PC-9 (cell line): ENCODE results near the gene SNX32. TPM values are rescaled to one million over a fixed set of nuclear protein-coding genes. Genes with fewer than 3 reads are reported as not detected.

ENCODE experiments used
- BruUV-seq: library from RNA; stranded (reverse); fragments of 400-500 nt; replicated peaks from 2 replicates; lab custom pipeline; 2021; lab: Mats Ljungman, UMichigan
- CTCF ChIA-PET: fragments of 300-600 bp; sonication (Branson Sonifier 250); formaldehyde crosslinking; loops from one replicate; lab custom pipeline; 2022; ENCODE audit warnings: antibody characterized with exemption; lab: Charles Lee
- POLR2A ChIA-PET: fragments of 300-600 bp; sonication (Branson Sonifier 250); formaldehyde crosslinking; loops from one replicate; lab custom pipeline; 2022; ENCODE audit warnings: antibody characterized with exemption; ENCODE audit not compliant: unreplicated experiment; lab: Charles Lee
- DNase-seq, 2 experiments: peaks; one replicate each; pipeline versions ENCODE4 v3.0.0 to v3.0.0-alpha.2; 2015 to 2022; ENCODE audit warnings: mixed read lengths in 1 of 2
- H2AFZ ChIP-seq: fragments of 200-600 bp; sonication (generic); 2 replicates; pipeline ENCODE4 v1.8.1; 2017; ENCODE audit warnings: antibody characterized with exemption
- H3F3A ChIP-seq: fragments of 200-600 bp; sonication (generic); 2 replicates; pipeline ENCODE4 v1.8.1; 2017; ENCODE audit warnings: antibody characterized with exemption, mild to moderate bottlenecking, low read depth; ENCODE audit not compliant: insufficient read depth
- H3K27ac ChIP-seq: fragments of 200-600 bp; sonication (generic); 2 replicates; pipeline ENCODE4 v1.6.1; 2016; ENCODE audit warnings: mixed run types
- H3K27me3 ChIP-seq: fragments of 200-600 bp; sonication (generic); 2 replicates; pipeline ENCODE4 v1.6.1; 2016; ENCODE audit warnings: low read depth, mixed run types; ENCODE audit not compliant: insufficient read depth
- H3K36me3 ChIP-seq: fragments of 200-600 bp; sonication (generic); 2 replicates; pipeline ENCODE4 v1.6.1; 2016; ENCODE audit warnings: low read depth, mixed run types
- H3K4me1 ChIP-seq: fragments of 200-600 bp; sonication (generic); replicated peaks from 2 replicates; pipeline ENCODE4 v1.6.1; 2016; ENCODE audit warnings: mixed run types; ENCODE audit not compliant: insufficient read depth
- H3K4me2 ChIP-seq: fragments of 200-600 bp; sonication (generic); 2 replicates; pipeline ENCODE4 v1.6.1; 2017; ENCODE audit warnings: mixed run types
- H3K4me3 ChIP-seq: fragments of 200-600 bp; sonication (generic); 2 replicates; pipeline ENCODE4 v1.6.1; 2016; ENCODE audit warnings: mixed run types
- H3K79me2 ChIP-seq: fragments of 200-600 bp; sonication (generic); 2 replicates; pipeline ENCODE4 v1.6.1; 2017; ENCODE audit warnings: low read depth, mixed run types
- H3K9me2 ChIP-seq: fragments of 200-600 bp; sonication (generic); 2 replicates; pipeline ENCODE4 v1.8.1; 2017; ENCODE audit warnings: mild to moderate bottlenecking; ENCODE audit not compliant: insufficient read depth
- H3K9me3 ChIP-seq: fragments of 200-600 bp; sonication (generic); 2 replicates; pipeline ENCODE4 v1.8.1; 2016; ENCODE audit warnings: low read depth; ENCODE audit not compliant: insufficient read depth
- H4K20me1 ChIP-seq: fragments of 200-600 bp; sonication (generic); 2 replicates; pipeline ENCODE4 v1.8.1; 2017; ENCODE audit not compliant: insufficient read depth
- CTCF ChIP-seq: fragments of 200-600 bp; sonication (generic); conservative IDR thresholded peaks from 2 replicates; pipeline ENCODE4 v1.6.1; 2017; ENCODE audit warnings: mixed run types, antibody characterized with exemption, mild to moderate bottlenecking, moderate library complexity
- EZH2 ChIP-seq: fragments of 200-600 bp; sonication (generic); IDR thresholded peaks from 2 replicates; pipeline ENCODE4 v1.8.0; 2017; ENCODE audit warnings: antibody characterized with exemption, low read depth
- intact Hi-C: fragments of 100-400 bp; cut with micrococcal nuclease; formaldehyde crosslinking; loops from one replicate; pipeline ENCODE4 v1.10.0; 2022; ENCODE audit not compliant: unreplicated experiment
- total RNA-seq: library from RNA; stranded (reverse); gene quantifications from 2 replicates; pipeline ENCODE4 v1.2.3, GENCODE V29; 2021

Gene SNX32
- total RNA-seq, 1 experiment from 2014 or later = not detected

GRCh38 chr11:65796726-65797601 lies 36.8 kb upstream of the SNX32 start:
- H3K79me2 ChIP-seq = peaks cover 15% of the 10 kb centered on the region
- peaks cover 9% of the 10 kb centered on the region; the same call in 1 of the 2 replicates for H4K20me1 ChIP-seq
- POLR2A ChIA-PET = interaction anchor here (0.6 kb wide), 1 partner anchor 27 kb away, joined by 4 read pairs; no protein-coding TSS in a partner anchor
- no peak overlapping the region for H3K4me3 ChIP-seq
- no peak overlapping the region for H3K27ac ChIP-seq
- H2AFZ ChIP-seq = no peak overlapping the region
- no peak for DNase-seq
- intact Hi-C loops = no loop called here
- H3K9me3 ChIP-seq = no peaks in the 10 kb centered on the region
- no peaks in the 10 kb centered on the region for H3K9me2 ChIP-seq
- CTCF ChIA-PET = no interaction called here
- no peak overlapping the region for H3K4me2 ChIP-seq
- no peak for TF ChIP-seq CTCF
- no peaks in the 10 kb centered on the region for H3K27me3 ChIP-seq
- peaks cover 31% of the 10 kb centered on the region for H3F3A ChIP-seq
- BruUV-seq = no TSS peak
- H3K4me1 ChIP-seq = peaks cover 24% of the 10 kb centered on the region
- peaks cover 18% of the 10 kb centered on the region for H3K36me3 ChIP-seq

GRCh38 chr11:65797711-65798110 lies 36.1 kb upstream of the SNX32 start:
- no TSS peak for BruUV-seq
- Histone ChIP-seq H3F3A (peaks cover 24% of the 10 kb centered on the region), H3K4me2 (no peak overlapping the region), H3K79me2 (peaks cover 11% of the 10 kb centered on the region), H3K4me1 (peaks cover 16% of the 10 kb centered on the region), H3K9me2 (no peaks in the 10 kb centered on the region), H3K27ac (no peak overlapping the region), H4K20me1 (peaks cover 8% of the 10 kb centered on the region; the same call in 1 of the 2 replicates), H3K36me3 (peaks cover 18% of the 10 kb centered on the region), H2AFZ (no peak overlapping the region), H3K9me3 (no peaks in the 10 kb centered on the region), H3K27me3 (no peaks in the 10 kb centered on the region), H3K4me3 (no peak overlapping the region)
- ChIA-PET POLR2A (no interaction called here), CTCF (interaction anchor here (1.5 kb wide), 1 partner anchor 18 kb away, joined by 5 read pairs; the partner anchor contains the start of gene AP5B1)
- no peak for TF ChIP-seq CTCF
- TF ChIP-seq EZH2 = no peak
- DNase-seq = no peak
- intact Hi-C loops = no loop called here

- no peak overlapping the region for H3K4me2 ChIP-seq
- CTCF ChIA-PET = interaction anchor here (1.5 kb wide), 1 partner anchor 19 kb away, joined by 5 read pairs; the partner anchor contains the start of gene AP5B1
- peaks cover 12% of the 10 kb centered on the region; the same call in 1 of the 2 replicates for H3F3A ChIP-seq
- intact Hi-C loops = no loop called here
- peaks cover 4% of the 10 kb centered on the region for H3K4me1 ChIP-seq
- peaks cover 5% of the 10 kb centered on the region for H3K79me2 ChIP-seq
- no TSS peak for BruUV-seq
- H3K27ac ChIP-seq = no peak overlapping the region
- H3K9me3 ChIP-seq = no peaks in the 10 kb centered on the region
- no peak for DNase-seq
- POLR2A ChIA-PET = no interaction called here
- TF ChIP-seq EZH2 = no peak
- no peak for TF ChIP-seq CTCF
- no peak overlapping the region for H2AFZ ChIP-seq
- no peaks in the 10 kb centered on the region for H3K9me2 ChIP-seq
- H3K36me3 ChIP-seq = peaks cover 18% of the 10 kb centered on the region
- no peak overlapping the region for H3K4me3 ChIP-seq
- H4K20me1 ChIP-seq = no peaks in the 10 kb centered on the region; the same call in 1 of the 2 replicates
- no peaks in the 10 kb centered on the region for H3K27me3 ChIP-seq
Observed at GRCh38 chr11:65798882-65799281, 34.9 kb upstream of the SNX32 start.
